HEK293 (cell line): ENCODE measurements around the gene ABLIM2.

Experiments used
- KLF1 ChIP-seq: fragments of 450-650 bp; formaldehyde crosslinking; IDR thresholded peaks from 2 replicates; pipeline ENCODE4 v1.5.1; 2016; ENCODE audit warnings: missing biosample characterization, missing genetic modification characterization
- MYNN ChIP-seq: fragments of 450-650 bp; formaldehyde crosslinking; IDR thresholded peaks from 2 replicates; pipeline ENCODE4 v1.5.1; 2016; ENCODE audit warnings: missing biosample characterization, missing genetic modification characterization, borderline replicate concordance
- TCF7L2 ChIP-seq: IDR thresholded peaks from 2 replicates; pipeline ENCODE4 v1.6.1; 2011; ENCODE audit warnings: low read depth, mild to moderate bottlenecking, inconsistent platforms, low read length, moderate library complexity, borderline replicate concordance
- ZNF501 ChIP-seq: fragments of 450-650 bp; formaldehyde crosslinking; IDR thresholded peaks from 2 replicates; pipeline ENCODE4 v1.5.1; 2016; ENCODE audit warnings: missing biosample characterization, missing genetic modification characterization
- ZNF558 ChIP-seq: fragments of 450-650 bp; formaldehyde crosslinking; IDR thresholded peaks from 2 replicates; pipeline ENCODE4 v1.5.1; 2016; ENCODE audit warnings: missing biosample characterization, missing genetic modification characterization
- ZNF610 ChIP-seq: fragments of 450-650 bp; formaldehyde crosslinking; IDR thresholded peaks from 2 replicates; pipeline ENCODE4 v1.5.1; 2016; ENCODE audit warnings: missing biosample characterization, missing genetic modification characterization, borderline replicate concordance
- TF ChIP-seq, protein P1 (sequence below): fragments of 450-650 bp; formaldehyde crosslinking; IDR thresholded peaks from 2 replicates; pipeline ENCODE4 v1.5.1; 2016; ENCODE audit warnings: missing biosample characterization, missing genetic modification characterization
- TF ChIP-seq, protein P2 (sequence below): fragments of 450-650 bp; formaldehyde crosslinking; IDR thresholded peaks from 2 replicates; pipeline ENCODE4; 2016; ENCODE audit warnings: missing biosample characterization, missing genetic modification characterization

- TF ChIP-seq MYNN (tag by site-specific recombination) (no peak), KLF1 (no peak), ZNF610 (no peak), TCF7L2 (no peak), ZNF501 (tag by site-specific recombination) (no peak), ZNF558 (tag by site-specific recombination) (no peak)
- TF ChIP-seq, protein P1, sequence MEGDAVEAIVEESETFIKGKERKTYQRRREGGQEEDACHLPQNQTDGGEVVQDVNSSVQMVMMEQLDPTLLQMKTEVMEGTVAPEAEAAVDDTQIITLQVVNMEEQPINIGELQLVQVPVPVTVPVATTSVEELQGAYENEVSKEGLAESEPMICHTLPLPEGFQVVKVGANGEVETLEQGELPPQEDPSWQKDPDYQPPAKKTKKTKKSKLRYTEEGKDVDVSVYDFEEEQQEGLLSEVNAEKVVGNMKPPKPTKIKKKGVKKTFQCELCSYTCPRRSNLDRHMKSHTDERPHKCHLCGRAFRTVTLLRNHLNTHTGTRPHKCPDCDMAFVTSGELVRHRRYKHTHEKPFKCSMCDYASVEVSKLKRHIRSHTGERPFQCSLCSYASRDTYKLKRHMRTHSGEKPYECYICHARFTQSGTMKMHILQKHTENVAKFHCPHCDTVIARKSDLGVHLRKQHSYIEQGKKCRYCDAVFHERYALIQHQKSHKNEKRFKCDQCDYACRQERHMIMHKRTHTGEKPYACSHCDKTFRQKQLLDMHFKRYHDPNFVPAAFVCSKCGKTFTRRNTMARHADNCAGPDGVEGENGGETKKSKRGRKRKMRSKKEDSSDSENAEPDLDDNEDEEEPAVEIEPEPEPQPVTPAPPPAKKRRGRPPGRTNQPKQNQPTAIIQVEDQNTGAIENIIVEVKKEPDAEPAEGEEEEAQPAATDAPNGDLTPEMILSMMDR (tag by site-specific recombination), result no peak
- TF ChIP-seq, protein P2, sequence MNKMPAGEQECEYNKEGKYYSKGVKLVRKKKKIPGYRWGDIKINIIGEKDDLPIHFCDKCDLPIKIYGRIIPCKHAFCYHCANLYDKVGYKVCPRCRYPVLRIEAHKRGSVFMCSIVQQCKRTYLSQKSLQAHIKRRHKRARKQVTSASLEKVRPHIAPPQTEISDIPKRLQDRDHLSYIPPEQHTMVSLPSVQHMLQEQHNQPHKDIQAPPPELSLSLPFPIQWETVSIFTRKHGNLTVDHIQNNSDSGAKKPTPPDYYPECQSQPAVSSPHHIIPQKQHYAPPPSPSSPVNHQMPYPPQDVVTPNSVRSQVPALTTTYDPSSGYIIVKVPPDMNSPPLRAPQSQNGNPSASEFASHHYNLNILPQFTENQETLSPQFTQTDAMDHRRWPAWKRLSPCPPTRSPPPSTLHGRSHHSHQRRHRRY (tag by site-specific recombination), result no peak
Measured at GRCh38 chr4:7983296-7983695, 175.3 kb downstream of the ABLIM2 start.
